ENCODE data around the gene GRIN2C.

The GRIN2C gene

DNA sequence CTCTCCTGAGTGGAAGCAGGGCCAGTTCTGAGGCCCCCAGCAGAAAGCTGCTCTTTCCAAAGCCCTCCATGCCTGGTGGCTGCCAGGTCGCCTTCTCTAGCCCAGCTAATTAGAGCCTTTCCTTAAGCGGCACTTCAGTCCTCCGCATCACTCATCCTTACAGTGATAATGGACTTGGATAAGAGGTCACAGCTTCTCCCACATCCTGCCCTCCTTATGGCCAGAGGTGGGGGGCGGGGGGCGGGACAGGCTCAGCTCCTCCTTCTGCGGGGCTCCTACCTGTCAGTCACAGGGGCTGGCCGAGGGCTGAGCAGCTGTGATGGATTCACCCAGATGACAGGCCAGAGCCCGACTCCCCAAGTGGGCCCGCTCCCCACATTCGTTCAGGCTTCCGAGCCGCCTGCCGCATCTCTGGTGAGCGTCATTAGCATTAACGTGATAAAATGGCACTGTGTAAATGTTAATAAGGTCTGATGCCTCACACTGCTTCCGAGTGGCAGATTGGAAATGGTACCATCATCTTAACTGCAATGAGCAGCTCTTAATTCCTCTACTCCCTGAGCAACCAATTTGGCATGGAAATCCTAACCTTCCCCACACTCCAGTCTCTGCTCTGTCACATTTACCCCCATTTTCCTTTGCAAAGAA is 41.3 kb downstream of the GRIN2C start:
- DNase-seq, result no peak

DNA sequence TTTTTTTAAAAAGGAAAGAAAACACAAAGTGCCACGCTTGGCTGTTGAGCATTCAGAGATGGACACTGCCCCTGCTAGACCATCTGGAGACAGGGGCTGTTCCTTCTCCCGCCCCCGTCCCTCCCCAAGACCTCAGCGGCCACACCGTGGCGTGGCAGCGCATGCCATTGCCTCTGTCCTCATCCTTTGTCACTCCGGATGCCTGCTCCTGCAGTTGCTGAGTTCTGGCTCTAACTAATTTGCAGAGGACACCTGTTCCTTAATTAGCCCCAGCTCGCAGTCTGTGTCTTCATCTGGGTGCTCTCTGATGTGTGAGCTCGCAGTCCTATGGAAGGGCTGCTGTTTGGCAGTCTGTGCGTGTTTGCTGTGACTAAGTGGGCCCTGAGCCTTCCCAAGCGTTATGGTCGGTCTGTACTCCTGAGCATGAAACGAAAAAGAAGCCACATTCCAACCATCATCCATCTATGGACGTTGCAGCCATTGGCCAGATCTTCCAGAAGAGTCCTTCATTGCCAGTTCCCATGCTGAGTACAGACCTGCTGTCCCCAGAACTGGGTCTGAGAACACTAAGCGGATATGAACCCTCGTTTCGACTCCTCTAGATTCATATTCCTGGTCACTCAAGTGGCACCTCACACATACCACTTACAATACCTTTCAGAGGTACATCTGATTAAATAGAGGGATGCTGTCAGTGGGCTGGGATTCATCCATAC is 42.6 kb downstream of the GRIN2C start:
- no peak for DNase-seq

DNA sequence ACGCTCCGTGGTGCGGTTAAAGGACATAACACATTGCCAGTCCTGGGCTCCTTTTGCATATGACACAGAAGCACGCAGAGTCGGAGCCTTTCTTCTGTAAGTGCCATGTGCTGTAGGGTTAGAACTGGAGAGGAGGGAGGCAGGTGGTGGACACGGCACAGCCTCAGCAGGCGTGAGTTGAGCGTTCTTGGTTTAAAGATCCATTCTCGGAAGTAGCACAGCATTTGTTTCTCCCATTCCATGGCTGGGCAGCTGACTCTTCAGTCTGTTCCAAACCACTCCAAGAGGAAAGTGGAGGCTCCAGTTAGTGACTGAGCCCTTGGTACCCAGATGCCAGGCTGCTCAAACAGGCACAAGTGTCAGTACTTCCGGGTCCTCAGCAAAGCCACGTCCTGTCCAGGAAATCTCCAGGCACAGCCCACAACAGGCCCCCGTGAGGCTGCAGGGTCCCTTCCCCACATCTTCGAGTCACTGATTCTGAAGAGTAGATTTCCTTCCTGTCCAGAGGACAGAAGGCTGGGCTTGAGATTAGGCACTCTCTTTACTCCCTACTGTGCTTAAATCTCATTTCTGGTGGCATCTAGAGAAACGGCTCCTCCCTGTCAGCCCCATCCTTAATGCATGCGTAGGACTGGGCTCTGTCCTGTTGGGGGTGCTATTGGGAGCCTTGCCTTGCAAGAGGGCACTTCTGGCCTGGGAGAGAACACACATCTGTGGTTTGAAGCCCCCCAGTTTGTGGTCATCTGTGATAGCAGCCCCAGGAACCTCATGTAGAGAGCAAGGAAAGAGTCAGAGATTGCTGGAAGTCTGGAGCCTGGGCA is 43.9 kb downstream of the GRIN2C start:
- DNase-seq, result no peak

DNA sequence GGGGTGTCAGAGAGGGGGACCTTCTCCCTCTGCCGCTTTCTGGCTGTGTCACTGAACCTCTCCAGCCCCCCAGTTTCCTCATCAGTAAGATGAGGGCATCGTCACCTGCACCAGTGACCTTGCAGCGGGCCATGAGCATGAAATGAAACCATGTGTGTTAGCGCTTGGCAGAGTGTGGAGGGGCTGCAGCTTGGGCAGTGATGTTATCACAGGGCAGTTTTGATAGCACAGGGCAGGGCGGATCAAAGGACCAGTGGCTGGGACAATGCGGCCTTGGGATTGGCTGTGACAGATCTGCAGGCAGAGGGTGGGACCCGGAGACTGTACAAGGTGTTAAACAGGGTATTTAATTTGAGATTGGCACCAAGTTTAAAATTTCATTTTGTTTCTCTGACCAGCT is 44.6 kb downstream of the GRIN2C start:
- no peak for DNase-seq

DNA sequence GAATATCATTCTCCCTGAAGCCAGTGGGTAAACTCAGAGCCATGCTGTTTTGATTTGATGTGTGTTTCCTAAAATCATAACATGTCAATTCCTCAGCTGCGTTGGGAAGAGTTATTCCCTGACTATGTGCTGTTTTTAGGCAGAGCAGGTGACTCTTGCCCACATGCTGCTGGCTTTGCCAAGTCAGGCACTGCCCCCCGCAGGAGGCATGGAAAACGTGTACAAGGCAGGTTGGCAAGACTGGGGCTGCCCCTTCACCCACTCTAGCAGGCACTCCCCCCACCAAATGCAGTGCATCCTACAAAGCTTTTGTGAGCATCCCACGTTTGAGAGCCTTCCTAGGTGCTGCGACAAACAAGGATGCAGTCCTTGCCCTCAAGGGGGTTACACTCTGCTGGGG is 45.2 kb downstream of the GRIN2C start:
- no peak for DNase-seq

DNA sequence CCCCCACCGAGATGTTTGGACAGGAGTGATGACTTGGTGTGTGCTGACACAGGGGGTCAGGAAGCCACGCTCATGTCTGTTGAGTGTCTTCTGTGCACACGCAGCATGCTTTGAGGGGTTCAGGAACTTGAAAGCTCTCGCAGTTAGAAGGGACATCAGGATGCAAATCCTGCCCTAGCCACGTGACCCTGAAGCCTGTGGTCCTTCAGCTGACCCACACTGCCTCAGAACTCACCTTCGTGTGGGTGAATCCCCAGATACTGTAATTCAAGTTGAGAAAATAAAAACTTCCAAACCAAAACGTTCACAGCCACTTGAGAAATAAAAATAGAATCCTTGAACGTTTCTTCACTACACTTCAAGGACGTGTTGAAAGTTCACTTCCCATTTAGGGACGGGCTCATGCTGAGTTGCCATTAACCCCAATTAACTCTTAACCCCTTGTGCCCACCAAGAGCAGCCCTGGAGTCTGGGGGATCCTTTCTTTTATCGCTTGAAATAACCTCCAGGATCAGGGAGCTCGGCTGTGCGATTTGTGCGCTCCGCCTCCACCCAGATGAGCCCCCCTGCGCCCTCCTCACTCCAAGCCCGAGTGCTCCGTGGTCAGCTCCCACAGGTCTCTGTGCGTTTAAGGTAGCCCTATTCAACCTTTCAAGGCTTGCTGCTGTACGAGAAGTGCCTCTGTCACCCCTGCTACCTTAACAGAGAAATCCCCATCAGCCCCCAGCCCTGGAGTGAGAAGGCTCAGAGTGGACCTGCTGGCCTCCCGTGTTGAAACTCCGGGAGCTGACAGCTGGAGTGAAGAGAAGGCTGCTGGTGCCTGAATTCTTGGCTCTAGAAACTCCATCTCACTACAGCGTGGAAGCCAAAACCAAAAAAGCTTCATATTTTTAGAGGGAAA is 47.3 kb downstream of the GRIN2C start:
- no peak for DNase-seq

DNA sequence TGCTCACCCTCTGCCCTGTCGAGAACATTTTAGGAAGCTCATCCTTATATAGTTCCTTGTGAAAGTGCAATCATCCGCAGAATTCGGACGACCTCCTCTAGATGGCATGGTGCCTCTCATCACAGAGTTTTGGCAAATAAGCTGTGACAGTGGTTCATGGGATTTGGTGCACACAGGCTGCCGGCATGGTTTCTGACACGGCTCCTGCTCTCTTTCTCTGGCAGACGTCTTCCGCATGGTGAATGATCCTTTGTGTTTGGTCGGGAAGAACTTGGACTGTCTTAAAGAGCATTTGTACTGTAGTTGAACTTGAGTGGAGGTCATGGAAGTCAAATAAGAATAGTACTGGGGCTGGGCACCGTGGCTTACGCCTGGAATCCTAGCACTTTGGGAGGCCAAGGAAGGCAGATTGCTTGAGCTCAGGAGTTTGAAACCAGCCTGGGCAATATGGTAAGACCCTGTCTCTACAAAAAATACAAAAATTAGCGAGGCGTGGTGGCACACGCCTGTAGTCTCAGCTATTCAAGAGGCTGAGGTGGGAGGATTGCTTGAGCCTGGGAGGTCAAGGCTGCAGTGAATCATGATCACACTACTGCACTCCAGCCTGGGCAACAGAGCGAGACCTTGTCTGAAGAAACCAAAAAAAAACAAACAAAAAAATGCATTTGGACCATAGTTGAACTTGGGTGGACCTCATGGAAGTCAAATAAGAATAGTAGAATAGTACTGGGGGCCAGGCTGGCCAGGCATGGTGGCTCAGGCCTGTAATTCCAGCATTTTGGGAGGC is 48.8 kb downstream of the GRIN2C start:
- no peak for DNase-seq

DNA sequence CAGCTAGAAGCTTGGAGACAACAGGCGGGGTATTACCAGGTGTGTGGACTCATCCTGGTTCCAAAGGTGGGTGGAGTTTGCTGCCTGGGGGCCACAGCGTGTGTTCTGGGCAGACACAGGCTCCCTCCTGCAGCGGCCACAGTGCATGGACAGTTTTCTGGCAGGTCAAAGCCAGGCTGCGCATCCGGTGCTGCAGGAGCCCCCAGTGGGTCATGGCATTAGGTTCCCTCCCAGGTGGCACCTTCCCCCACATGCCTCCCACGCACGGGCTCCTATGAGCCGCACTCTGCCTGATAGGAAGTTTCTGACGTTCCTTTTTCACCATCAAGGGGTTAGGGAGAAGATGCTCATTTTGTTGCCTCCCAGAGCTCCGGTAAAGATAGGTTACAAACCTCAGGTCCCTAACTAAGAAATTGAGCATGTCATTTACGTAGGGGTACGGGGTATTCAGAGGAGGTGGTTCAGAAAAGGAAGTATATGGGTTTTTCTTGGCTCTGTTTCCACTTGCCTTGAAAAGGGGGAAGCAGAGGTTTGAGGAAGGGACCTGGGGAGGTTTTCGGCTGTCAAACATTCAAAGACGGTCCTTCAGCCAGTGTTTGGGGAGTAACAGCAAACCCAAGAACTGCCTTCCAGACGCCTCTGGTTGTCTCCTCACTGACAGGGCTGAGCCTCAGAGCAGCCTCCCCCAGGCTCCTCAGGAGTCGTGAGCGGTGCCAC is 50.8 kb downstream of the GRIN2C start:
- no peak for DNase-seq

DNA sequence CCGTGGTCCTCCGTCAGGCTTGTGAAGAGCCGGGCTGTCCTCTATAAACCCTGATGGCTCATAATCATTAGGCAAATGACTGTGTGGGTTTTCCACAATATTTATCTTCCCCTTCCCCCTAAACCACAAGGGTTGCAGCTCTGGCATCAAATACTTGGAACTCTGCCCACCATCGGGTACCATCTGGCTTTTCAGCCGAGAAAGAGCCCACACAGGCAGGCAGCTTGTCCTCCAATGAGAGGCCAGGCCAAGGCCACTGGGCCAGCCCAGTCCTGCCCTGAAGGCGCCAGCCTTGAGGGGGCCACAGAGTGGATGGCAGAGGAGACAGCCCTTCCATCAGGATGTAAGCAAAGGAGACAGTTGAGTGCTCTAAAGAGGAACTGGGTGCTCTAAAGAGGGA is 51.8 kb downstream of the GRIN2C start:
- no peak for DNase-seq

DNA sequence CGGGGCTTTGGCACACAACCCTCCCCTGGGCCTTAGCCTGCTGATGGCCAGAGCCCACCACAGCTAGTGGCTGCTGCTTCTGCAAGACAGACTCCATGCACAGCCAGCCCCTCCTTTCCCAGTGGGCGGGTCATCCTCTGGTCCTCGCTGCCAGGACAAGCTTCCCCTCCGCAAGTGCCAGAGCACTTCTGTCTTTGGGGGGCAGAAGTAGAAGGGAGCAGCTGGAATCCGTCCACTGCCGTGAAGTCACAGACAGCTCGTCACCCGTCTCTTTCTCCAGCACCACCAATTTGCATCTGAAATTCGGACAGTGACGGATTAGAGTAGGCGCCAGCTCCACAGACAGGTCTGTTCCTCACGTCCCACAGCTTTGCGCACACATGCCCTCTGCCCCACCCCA is 52.2 kb downstream of the GRIN2C start:
- DNase-seq, result no peak

DNA sequence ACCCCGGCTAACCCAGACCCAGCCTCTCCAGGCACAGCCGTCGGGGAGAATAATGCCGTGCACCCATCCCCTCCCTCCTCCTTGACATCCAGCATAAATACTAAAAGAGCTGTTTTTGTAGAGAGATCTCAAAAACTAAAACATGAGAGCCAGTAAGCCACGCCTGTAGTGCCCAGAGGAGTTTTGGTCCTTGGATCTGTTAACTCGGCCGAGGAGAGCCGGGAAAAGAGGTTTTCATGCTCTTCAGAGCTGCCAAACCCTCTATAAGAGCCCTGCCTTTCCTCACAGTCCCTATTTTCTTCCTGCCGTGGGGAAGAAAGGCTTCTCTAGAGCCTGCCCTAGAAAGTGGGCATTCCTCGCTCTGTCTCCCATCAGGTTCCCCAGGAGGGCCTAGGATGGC is 53.4 kb downstream of the GRIN2C start:
- DNase-seq, result no peak

DNA sequence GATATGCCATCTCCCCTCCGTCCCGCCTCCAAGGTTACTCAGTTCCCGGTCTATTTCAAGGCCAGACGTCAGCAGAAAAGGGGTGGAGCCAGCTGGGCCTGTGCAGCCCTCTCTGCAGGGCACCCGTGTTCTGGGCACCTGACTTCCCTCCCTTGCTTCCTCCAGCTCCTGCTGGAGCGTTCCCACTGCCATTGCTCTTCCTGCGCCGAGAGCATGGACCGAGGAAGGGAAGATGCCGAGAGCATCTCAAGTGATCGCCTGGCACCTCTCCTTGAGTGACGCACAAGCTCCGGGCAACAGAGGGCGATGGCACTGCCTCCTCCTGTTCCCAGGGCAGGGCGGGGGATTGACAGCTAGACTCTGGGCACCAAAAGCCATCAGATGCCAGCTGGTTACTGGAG is 54.1 kb downstream of the GRIN2C start:
- DNase-seq, result no peak

DNA sequence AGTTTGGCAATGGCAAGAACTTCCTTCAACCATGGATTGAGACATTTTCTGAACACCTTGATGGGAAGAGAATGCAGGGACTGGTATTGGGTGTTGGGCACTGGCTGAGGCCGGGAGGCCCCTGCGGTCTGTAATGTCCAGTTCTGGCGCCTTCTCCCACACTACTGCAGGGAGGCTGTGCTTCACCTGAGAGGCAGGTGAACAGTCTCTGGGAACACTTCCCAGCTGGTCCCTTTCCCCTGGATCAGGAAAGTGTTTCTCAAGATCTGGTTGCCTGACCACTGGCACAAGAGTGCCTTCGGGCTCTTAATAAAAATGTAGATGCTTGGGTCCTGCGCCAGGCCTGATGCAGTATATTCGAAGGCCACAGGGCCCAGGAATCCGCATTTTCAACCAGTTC is 55.0 kb downstream of the GRIN2C start:
- DNase-seq, result no peak

DNA sequence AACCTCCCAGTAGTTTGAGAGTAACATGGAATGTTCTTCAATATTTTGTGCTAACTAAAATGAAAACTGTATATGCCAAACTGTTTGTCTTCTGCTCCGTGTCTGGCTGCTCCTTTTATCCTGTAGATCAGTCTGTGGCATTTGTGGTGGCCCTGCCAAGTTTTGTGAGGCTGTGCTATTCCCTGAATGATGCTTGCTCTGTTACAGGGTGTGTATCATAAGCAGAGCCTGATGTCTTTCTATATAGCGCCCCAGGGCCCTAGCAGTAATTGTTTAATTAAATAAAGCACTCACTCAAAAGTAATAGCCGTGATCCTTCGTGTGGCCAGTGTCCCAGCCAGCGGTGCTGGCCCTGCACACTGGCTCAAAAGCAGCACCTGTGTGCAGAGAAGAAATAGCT is 55.7 kb downstream of the GRIN2C start:
- no peak for DNase-seq

DNA sequence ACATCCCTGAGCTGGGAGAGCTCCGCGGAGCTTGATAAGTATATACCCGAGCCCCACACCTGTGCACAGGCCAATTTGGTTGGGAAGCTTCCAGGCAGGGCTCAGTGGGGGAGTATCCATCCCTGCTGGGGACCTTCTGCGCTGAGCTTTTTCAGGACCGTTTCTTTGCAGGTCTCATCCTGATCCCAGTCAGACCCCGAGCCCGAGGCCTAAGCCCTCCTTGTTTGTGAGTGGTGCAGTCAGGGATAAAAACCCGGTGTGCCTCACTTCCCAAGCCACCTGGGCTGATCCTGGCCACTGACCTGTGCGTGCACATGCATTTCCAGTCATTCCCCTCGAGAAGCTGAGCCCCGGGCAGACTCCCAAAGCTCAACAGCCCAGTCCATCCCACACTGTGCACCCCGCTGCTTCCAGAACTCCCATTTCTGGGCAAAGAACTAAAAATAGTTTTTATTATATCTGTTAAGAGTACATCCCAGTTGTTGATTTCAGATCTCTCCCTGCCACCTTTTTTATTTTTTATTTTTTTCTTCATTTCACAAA is 56.2 kb downstream of the GRIN2C start:
- no peak for DNase-seq

DNA sequence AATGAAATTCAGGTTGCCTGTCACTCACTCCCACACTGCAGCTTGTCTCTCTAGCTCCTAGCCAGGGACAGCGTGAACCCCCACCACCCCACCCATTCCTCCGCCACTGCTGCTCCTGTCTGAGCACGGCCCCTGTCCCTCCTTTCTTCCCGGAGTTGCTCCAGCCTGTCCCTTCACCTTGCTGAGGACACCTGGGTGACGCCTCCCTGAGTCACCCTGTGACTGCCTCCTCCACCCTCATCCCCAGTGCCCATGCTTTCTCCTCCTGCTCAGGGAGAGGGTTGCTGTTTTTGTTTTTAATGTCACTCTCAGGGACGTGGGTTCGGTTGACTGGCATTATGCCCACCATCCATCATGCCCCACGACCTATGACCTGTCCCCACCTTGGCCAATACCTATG is 57.8 kb downstream of the GRIN2C start:
- DNase-seq, result no peak

DNA sequence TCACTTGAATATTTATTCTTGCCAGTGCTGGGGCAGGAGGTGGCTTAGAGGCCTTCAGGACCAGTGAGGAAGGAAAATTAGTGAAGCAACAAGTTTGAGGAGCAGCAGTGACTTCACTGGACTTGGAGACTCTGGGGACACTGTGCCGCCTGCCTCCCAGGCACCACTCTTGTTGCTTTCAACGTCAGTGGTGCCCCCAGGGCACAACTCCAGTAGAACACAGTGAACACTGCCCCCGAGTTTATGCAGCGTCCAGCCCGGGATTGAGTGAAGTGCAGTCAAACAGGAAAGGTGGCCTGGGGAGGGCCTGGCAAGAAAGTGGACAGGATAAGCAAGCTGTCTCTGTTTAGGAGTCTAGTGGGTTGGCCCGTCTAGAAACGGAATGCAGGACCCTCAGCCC is 59.2 kb downstream of the GRIN2C start:
- no peak for DNase-seq

DNA sequence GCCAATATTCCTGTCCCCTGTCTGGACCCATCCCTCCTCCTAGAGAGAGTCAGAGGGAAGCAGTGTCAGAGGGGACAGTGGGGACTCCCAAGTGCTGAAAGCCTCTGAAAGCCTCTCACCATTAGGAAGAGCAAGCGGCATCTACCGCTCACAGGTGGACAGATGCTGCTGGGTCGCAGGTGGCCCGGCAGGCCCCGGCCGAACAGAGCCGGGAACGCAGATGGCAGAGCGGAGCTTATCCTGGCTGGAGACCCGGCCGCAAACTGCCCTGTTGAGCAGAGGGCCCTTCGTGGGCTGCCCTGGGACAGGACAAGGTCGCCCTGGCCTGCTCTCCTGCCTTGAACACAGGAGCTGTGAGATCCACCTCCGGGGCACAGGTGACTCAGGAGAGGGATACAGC is 60.6 kb downstream of the GRIN2C start:
- no peak for DNase-seq

DNA sequence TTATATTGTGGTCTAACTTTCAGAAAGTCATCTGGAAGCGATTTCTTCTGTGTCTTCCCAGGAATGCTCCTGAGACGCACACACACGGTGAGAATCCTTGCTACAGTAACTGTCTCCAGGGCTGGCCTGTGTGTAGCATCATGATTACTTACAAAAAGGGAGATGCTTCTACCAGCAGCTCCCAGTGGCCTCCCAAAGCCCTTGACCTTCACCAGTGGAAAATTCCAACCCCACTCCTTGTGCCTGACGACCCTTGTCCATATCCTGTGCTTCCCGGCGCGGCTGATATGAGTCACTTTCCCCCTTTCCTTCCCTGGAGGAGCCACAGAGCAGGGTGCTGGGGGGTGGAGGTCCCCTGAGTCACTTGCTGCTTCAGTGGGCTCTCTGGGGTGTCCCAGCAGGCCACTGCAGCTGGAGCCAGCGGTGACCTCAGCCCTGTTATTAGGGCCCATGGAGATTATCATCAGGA is 61.4 kb downstream of the GRIN2C start:
- no peak for DNase-seq

DNA sequence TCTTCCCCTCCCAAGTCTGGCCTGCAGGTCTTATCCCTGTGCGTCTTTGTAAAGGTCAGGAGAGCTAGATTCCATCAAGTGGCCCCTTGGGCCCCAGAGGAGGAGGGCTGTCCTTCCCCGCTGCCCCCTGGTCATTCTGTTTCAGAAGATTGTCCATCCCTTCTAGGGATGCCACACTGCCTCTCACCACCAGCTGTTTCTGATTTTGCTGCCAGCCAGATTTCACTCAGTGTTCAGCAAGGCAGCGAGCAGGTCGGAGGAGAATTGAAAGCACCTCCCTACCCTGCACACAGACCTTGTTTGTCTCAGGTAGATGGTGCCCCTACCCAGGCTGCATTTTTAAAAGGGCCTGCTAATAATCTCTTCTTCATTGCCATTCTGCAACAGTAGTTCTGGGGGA is 61.9 kb downstream of the GRIN2C start:
- DNase-seq, result no peak

DNA sequence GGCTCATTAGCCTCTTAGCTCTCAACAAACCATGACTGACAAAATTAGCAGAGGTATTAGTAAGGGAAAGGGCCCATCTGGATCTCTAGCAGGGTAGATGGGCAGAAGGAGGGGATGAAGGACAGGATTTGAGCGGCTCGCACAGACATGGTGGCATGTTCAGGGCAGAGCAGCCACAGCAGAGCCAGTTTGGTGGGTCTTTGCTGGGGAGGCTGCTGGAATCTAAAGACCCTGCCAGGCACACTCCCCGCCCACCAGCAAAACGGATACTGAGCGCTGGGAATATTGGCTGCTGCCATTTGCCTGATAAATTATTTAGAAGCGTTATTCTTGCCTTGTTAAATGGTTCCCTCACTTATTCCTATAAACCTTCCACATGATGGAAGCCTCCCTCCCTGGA is 62.8 kb downstream of the GRIN2C start:
- DNase-seq, result no peak
